ENCODE data around the gene OPN5. TPM values are rescaled to one million over a fixed set of nuclear protein-coding genes. Genes with fewer than 3 reads are reported as not detected.
A peak's percentile ranks its signal among the peaks of the same experiment; 100 is the strongest.

Gene OPN5
- total RNA-seq, result not detected

- in situ Hi-C loops (cut with MboI; ENCODE audit: low sequenced_read_pairs in 4 of 4), result loop anchor here (5.0 to 25.0 kb wide), 5 partner anchors 149 to 1633 kb away; no protein-coding TSS in a partner anchor
- no peaks in the 10 kb centered on the region for H3K27me3 ChIP-seq
- DNase-seq (no peak), ATAC-seq (no peak)
- TF ChIP-seq CTCF (IDR thresholded peaks at IDR 0.05 in 4 of 5, conservative IDR thresholded peaks at IDR 0.05 in 1 of 5) (no peak), POLR2A (IDR thresholded peaks at IDR 0.05) (no peak)
- no peak within 1 kb of the TSS for H3K27ac ChIP-seq
- no peaks in the 10 kb centered on the region for H3K36me3 ChIP-seq
- no peaks in the 10 kb centered on the region for H3K9me3 ChIP-seq
- no peak within 1 kb of the TSS for H3K4me3 ChIP-seq
- H3K4me1 ChIP-seq, result peaks cover 0 to 7% of the 10 kb centered on the region in 2 donors
- intact Hi-C loops (cut with DNase I; ENCODE audit: low total_unique reads), result loop anchor here (2.0 kb wide), 1 partner anchor 367 kb away; no protein-coding TSS in a partner anchor
These were observed at the start of gene OPN5 for GRCh38 chr6:47781732-47782131. Gene OPN5, plus strand, starts transcription at chr6:47782032. Its CDS starts 35 bp downstream, at chr6:47782067.

GRCh38 chr6:47733879-47734558, 47.8 kb upstream of the OPN5 start:
- intact Hi-C loops (cut with DNase I; ENCODE audit: low total_unique reads), result loop anchor here (2.0 kb wide), 1 partner anchor 103 kb away; no protein-coding TSS in a partner anchor
- no peak for ATAC-seq
- H3K9me3 ChIP-seq, result no peaks in the 10 kb centered on the region
- H3K27ac ChIP-seq, result no peak overlapping the region
- in situ Hi-C loops (cut with MboI; ENCODE audit: low sequenced_read_pairs in 4 of 4), result no loop called here
- TF ChIP-seq POLR2A (IDR thresholded peaks at IDR 0.05) (no peak), CTCF (IDR thresholded peaks at IDR 0.05 in 4 of 5, conservative IDR thresholded peaks at IDR 0.05 in 1 of 5) (peak; percentile 20 to 50 (median 40))
- H3K4me1 ChIP-seq, result peaks cover 0 to 5% of the 10 kb centered on the region in 2 donors
- H3K36me3 ChIP-seq, result no peaks in the 10 kb centered on the region
- DNase-seq, result no peak
- no peaks in the 10 kb centered on the region for H3K27me3 ChIP-seq
- no peak overlapping the region for H3K4me3 ChIP-seq

- Histone ChIP-seq H3K9me3 (no peaks in the 10 kb centered on the region), H3K4me3 (no peak overlapping the region), H3K36me3 (no peaks in the 10 kb centered on the region), H3K4me1 (peaks cover 0 to 5% of the 10 kb centered on the region in 2 donors), H3K27ac (no peak overlapping the region), H3K27me3 (no peaks in the 10 kb centered on the region)
- intact Hi-C loops (cut with DNase I; ENCODE audit: low total_unique reads), result loop anchor here (2.0 kb wide), 1 partner anchor 104 kb away; no protein-coding TSS in a partner anchor
- in situ Hi-C loops (cut with MboI; ENCODE audit: low sequenced_read_pairs in 4 of 4), result loop anchor here in 1 of 4 donors (5.0 kb wide), 1 partner anchor 103 kb away; no protein-coding TSS in a partner anchor
- no peak for DNase-seq
- no peak for TF ChIP-seq POLR2A (IDR thresholded peaks at IDR 0.05)
- TF ChIP-seq CTCF (IDR thresholded peaks at IDR 0.05 in 4 of 5, conservative IDR thresholded peaks at IDR 0.05 in 1 of 5), result no peak
- ATAC-seq, result no peak
These were observed 46.9 kb upstream of the OPN5 start for GRCh38 chr6:47734831-47735481.

GRCh38 chr6:47736083-47736700, 45.6 kb upstream of the OPN5 start:
- DNase-seq (no peak), ATAC-seq (no peak)
- Histone ChIP-seq H3K4me1 (peaks cover 3 to 5% of the 10 kb centered on the region in 2 donors), H3K36me3 (no peaks in the 10 kb centered on the region), H3K4me3 (no peak overlapping the region), H3K27me3 (no peaks in the 10 kb centered on the region), H3K27ac (no peak overlapping the region), H3K9me3 (no peaks in the 10 kb centered on the region)
- TF ChIP-seq POLR2A (IDR thresholded peaks at IDR 0.05) (no peak), CTCF (IDR thresholded peaks at IDR 0.05 in 4 of 5, conservative IDR thresholded peaks at IDR 0.05 in 1 of 5) (no peak)
- in situ Hi-C loops (cut with MboI; ENCODE audit: low sequenced_read_pairs in 4 of 4), result loop anchor here in 1 of 4 donors (5.0 kb wide), 1 partner anchor 104 kb away; no protein-coding TSS in a partner anchor
- intact Hi-C loops (cut with DNase I; ENCODE audit: low total_unique reads), result no loop called here

All from gastrocnemius medialis (tissue), 4 donors.